ENCODE data around the gene LCNL1.

GRCh38 chr9:136984464-136985026 is 1.8 kb downstream of the LCNL1 start:
- no peak for TF ChIP-seq CTCF (IDR thresholded peaks at IDR 0.05)
- TF ChIP-seq EZH2 (IDR thresholded peaks at IDR 0.05) = no peak
- no peak for TF ChIP-seq EZH2phosphoT487 (IDR thresholded peaks at IDR 0.05)
